PC-3 (cell line): ENCODE measurements around the gene CNTNAP5. TPM values are rescaled to one million over a fixed set of nuclear protein-coding genes. Genes with fewer than 3 reads are reported as not detected.

Experiments used
- ATAC-seq: fragments of 200-7000 bp; cut with Tn5 transposase; 2 replicates; pipeline ENCODE4 v1.9.1; 2020; ENCODE audit warnings: mild to moderate bottlenecking, moderate library complexity
- BruUV-seq: library from RNA; stranded (reverse); fragments of 400-500 nt; replicated peaks from 2 replicates; lab custom pipeline; 2021; lab: Mats Ljungman, UMichigan
- CTCF ChIA-PET: fragments of 300-600 bp; sonication (Branson Sonifier 250); formaldehyde crosslinking; loops from one replicate; lab custom pipeline; 2022; ENCODE audit warnings: antibody characterized with exemption; lab: Charles Lee
- POLR2A ChIA-PET: fragments of 300-600 bp; sonication (Branson Sonifier 250); formaldehyde crosslinking; loops from one replicate; lab custom pipeline; 2022; ENCODE audit warnings: antibody characterized with exemption; ENCODE audit not compliant: unreplicated experiment; lab: Charles Lee
- DNase-seq: peaks from one replicate; pipeline ENCODE4 v3.0.0-alpha.2; 2015
- H2AFZ ChIP-seq: fragments of 300-600 bp; sonication (generic); 2 replicates; pipeline ENCODE4 v1.6.0; 2016; ENCODE audit warnings: antibody characterized with exemption, low read length
- H3F3A ChIP-seq: fragments of 300-600 bp; sonication (generic); one replicate; pipeline ENCODE4 v1.6.0; 2017; ENCODE audit warnings: antibody characterized with exemption, low read length, control low read depth, mild to moderate bottlenecking; ENCODE audit not compliant: unreplicated experiment
- H3K27ac ChIP-seq: fragments of 300-600 bp; sonication (generic); 2 replicates; pipeline ENCODE4 v1.5.1; 2016; ENCODE audit warnings: mild to moderate bottlenecking, low read length
- H3K27me3 ChIP-seq: fragments of 300-600 bp; sonication (generic); 2 replicates; pipeline ENCODE4 v1.6.1; 2016; ENCODE audit warnings: low read length, mixed read lengths
- H3K36me3 ChIP-seq: fragments of 300-600 bp; sonication (generic); 2 replicates; pipeline ENCODE4 v1.6.1; 2016; ENCODE audit warnings: low read depth, mixed run types, low read length, mixed read lengths
- H3K4me1 ChIP-seq: fragments of 300-600 bp; sonication (generic); 2 replicates; pipeline ENCODE4 v1.5.1; 2016; ENCODE audit warnings: low read length; ENCODE audit not compliant: insufficient read depth
- H3K4me2 ChIP-seq: fragments of 300-600 bp; sonication (generic); 2 replicates; pipeline ENCODE4 v1.6.0; 2016; ENCODE audit warnings: low read length
- H3K4me3 ChIP-seq: fragments of 300-600 bp; sonication (generic); 2 replicates; pipeline ENCODE4 v1.5.1; 2016; ENCODE audit warnings: mild to moderate bottlenecking, low read length, mixed read lengths
- H3K79me2 ChIP-seq: fragments of 300-600 bp; sonication (generic); 2 replicates; pipeline ENCODE4 v1.6.1; 2017; ENCODE audit warnings: low read length, mixed read lengths
- H3K9ac ChIP-seq: fragments of 300-600 bp; sonication (generic); 2 replicates; pipeline ENCODE4 v1.6.0; 2016; ENCODE audit warnings: mild to moderate bottlenecking, low read length
- H3K9me2 ChIP-seq: fragments of 300-600 bp; sonication (generic); replicated peaks from 2 replicates; pipeline ENCODE4 v1.6.1; 2016; ENCODE audit warnings: mixed run types, low read length, mixed read lengths
- H3K9me3 ChIP-seq: fragments of 300-600 bp; sonication (generic); 2 replicates; pipeline ENCODE4 v1.6.1; 2016; ENCODE audit warnings: low read length, mixed read lengths
- H4K20me1 ChIP-seq: fragments of 300-600 bp; sonication (generic); 2 replicates; pipeline ENCODE4 v1.6.1; 2016; ENCODE audit warnings: low read length, mixed read lengths
- EZH2 ChIP-seq: fragments of 300-600 bp; sonication (generic); IDR thresholded peaks from one replicate; pipeline ENCODE4 v1.6.1; 2017; ENCODE audit warnings: antibody characterized with exemption, mild to moderate bottlenecking, low read length; ENCODE audit not compliant: unreplicated experiment
- EZH2phosphoT487 ChIP-seq: fragments of 300-600 bp; sonication (generic); IDR thresholded peaks from 2 replicates; pipeline ENCODE4 v1.6.1; 2018; ENCODE audit warnings: mild to moderate bottlenecking, antibody characterized with exemption, low read length, borderline replicate concordance
- intact Hi-C: fragments of 100-400 bp; cut with micrococcal nuclease; formaldehyde crosslinking; loops from 2 replicates; pipeline ENCODE4 v1.9.0; 2023
- total RNA-seq: library from RNA; depleted of rRNA; stranded (reverse); fragments of >200 nt; gene quantifications from 2 replicates; pipeline ENCODE4 v1.2.3, GENCODE V29; 2014
- TF ChIP-seq, protein P1 (sequence below): fragments of 300-600 bp; sonication (generic); conservative IDR thresholded peaks from 2 replicates; pipeline ENCODE4 v1.5.1; 2017; ENCODE audit warnings: antibody characterized with exemption, low read depth, mild to moderate bottlenecking, low read length

CNTNAP5 gene
- total RNA-seq, 1 experiment from 2014 or later = not detected

- H3K79me2 ChIP-seq = no peaks in the 10 kb centered on the region
- POLR2A ChIA-PET = no interaction called here
- CTCF ChIA-PET = no interaction called here
- no peak overlapping the region for H3K4me3 ChIP-seq
- intact Hi-C loops = no loop called here
- no peak overlapping the region for H2AFZ ChIP-seq
- no peak overlapping the region for H3K27ac ChIP-seq
- no peaks in the 10 kb centered on the region for H4K20me1 ChIP-seq
- no peak for ATAC-seq
- no TSS peak for BruUV-seq
- no peaks in the 10 kb centered on the region; the same call in 1 of the 2 replicates for H3K9me3 ChIP-seq
- H3F3A ChIP-seq = no peaks in the 10 kb centered on the region
- H3K4me1 ChIP-seq = no peaks in the 10 kb centered on the region
- TF ChIP-seq EZH2phosphoT487 (no peak), EZH2 (no peak)
- H3K9ac ChIP-seq = no peak overlapping the region
- no peak for DNase-seq
- H3K4me2 ChIP-seq = no peak overlapping the region
- no peaks in the 10 kb centered on the region for H3K27me3 ChIP-seq
- H3K36me3 ChIP-seq = no peaks in the 10 kb centered on the region
- H3K9me2 ChIP-seq = no peaks in the 10 kb centered on the region
These were observed 715.5 kb downstream of the CNTNAP5 start for GRCh38 chr2:124740636-124741035.

GRCh38 chr2:124753842-124754241, 728.8 kb downstream of the CNTNAP5 start:
- Histone ChIP-seq H3K4me1 (no peaks in the 10 kb centered on the region), H3K79me2 (no peaks in the 10 kb centered on the region), H3K9me2 (no peaks in the 10 kb centered on the region), H3K4me2 (no peak overlapping the region), H4K20me1 (no peaks in the 10 kb centered on the region), H2AFZ (no peak overlapping the region), H3K36me3 (no peaks in the 10 kb centered on the region), H3K9ac (no peak overlapping the region), H3K27me3 (no peaks in the 10 kb centered on the region), H3K27ac (no peak overlapping the region), H3K4me3 (no peak overlapping the region), H3F3A (no peaks in the 10 kb centered on the region), H3K9me3 (no peaks in the 10 kb centered on the region)
- DNase-seq (no peak), ATAC-seq (no peak)
- no peak for TF ChIP-seq EZH2
- TF ChIP-seq, protein P1, sequence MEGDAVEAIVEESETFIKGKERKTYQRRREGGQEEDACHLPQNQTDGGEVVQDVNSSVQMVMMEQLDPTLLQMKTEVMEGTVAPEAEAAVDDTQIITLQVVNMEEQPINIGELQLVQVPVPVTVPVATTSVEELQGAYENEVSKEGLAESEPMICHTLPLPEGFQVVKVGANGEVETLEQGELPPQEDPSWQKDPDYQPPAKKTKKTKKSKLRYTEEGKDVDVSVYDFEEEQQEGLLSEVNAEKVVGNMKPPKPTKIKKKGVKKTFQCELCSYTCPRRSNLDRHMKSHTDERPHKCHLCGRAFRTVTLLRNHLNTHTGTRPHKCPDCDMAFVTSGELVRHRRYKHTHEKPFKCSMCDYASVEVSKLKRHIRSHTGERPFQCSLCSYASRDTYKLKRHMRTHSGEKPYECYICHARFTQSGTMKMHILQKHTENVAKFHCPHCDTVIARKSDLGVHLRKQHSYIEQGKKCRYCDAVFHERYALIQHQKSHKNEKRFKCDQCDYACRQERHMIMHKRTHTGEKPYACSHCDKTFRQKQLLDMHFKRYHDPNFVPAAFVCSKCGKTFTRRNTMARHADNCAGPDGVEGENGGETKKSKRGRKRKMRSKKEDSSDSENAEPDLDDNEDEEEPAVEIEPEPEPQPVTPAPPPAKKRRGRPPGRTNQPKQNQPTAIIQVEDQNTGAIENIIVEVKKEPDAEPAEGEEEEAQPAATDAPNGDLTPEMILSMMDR = no peak
- no peak for TF ChIP-seq EZH2phosphoT487
- ChIA-PET CTCF (no interaction called here), POLR2A (no interaction called here)
- intact Hi-C loops = no loop called here
- BruUV-seq = no TSS peak

DNA sequence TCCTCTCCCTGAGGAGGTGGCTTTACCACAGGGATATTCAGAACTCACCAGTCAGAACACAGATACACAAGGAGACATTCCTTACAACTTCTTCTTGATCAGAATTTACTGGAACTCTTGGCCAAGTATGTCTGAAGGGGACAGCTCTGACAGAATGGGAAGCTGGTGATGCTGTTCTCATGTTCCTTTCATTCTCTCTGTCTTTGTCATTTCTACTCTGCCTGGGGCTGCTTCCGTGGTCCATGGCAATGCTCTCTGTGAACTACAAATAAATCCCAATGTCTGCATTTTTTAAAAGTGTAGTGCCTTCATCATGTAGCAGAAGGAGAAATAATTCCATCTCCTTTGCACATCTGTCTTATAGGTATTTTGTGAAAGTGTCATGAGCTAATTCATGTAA, 730.3 kb downstream of the CNTNAP5 start:
- ATAC-seq = no peak
- no peak overlapping the region for H3K4me3 ChIP-seq
- H3K9me2 ChIP-seq = no peaks in the 10 kb centered on the region
- no peaks in the 10 kb centered on the region for H3K36me3 ChIP-seq
- H3K27me3 ChIP-seq = no peaks in the 10 kb centered on the region
- ChIA-PET CTCF (no interaction called here), POLR2A (no interaction called here)
- H3K79me2 ChIP-seq = no peaks in the 10 kb centered on the region
- no peaks in the 10 kb centered on the region for H3F3A ChIP-seq
- no peak overlapping the region for H3K4me2 ChIP-seq
- H3K9ac ChIP-seq = no peak overlapping the region
- TF ChIP-seq EZH2phosphoT487 = no peak
- TF ChIP-seq EZH2 = no peak
- TF ChIP-seq, protein P1 = no peak
- no peaks in the 10 kb centered on the region for H4K20me1 ChIP-seq
- H3K9me3 ChIP-seq = no peaks in the 10 kb centered on the region
- DNase-seq = no peak
- H3K4me1 ChIP-seq = no peaks in the 10 kb centered on the region
- no TSS peak for BruUV-seq
- H3K27ac ChIP-seq = no peak overlapping the region
- no peak overlapping the region for H2AFZ ChIP-seq
- intact Hi-C loops = no loop called here
